GM13977 (cell line): ENCODE data around the gene IGLL5.

Experiments
- DNase-seq: peaks from one replicate; pipeline ENCODE4 v3.0.0; 2012; ENCODE audit warnings: low spot score
- CTCF ChIP-seq: IDR thresholded peaks from 2 replicates; pipeline ENCODE4 v1.5.1; 2012; ENCODE audit warnings: mild to moderate bottlenecking, control low read depth; ENCODE audit not compliant: insufficient read depth; ENCODE audit errors: extremely low read depth, missing control alignments
- in situ Hi-C: fragments of 300-500 bp; cut with MboI; formaldehyde crosslinking; loops from one replicate; pipeline ENCODE4 v1.12.0; 2022; ENCODE audit warnings: low sequenced_read_pairs, low pct_unique_long_range_greater_than_20kb, mixed read lengths, inconsistent platforms; ENCODE audit not compliant: unreplicated experiment

IGLL5 gene

GRCh38 chr22:22940961-22941605 is 53.5 kb downstream of the IGLL5 start:
- no peak for DNase-seq
- TF ChIP-seq CTCF = no peak
- in situ Hi-C loops = loop anchor here (5.0 kb wide), 1 partner anchor 34 kb away; no protein-coding TSS in a partner anchor

- DNase-seq = no peak
- in situ Hi-C loops = loop anchor here (5.0 kb wide), 1 partner anchor 35 kb away; no protein-coding TSS in a partner anchor
- TF ChIP-seq CTCF = no peak
These were observed 54.4 kb downstream of the IGLL5 start for GRCh38 chr22:22941831-22942510.

GRCh38 chr22:22942511-22943329 is 55.1 kb downstream of the IGLL5 start:
- peak; percentile 74 for DNase-seq
- in situ Hi-C loops = loop anchor here (5.0 kb wide), 1 partner anchor 35 kb away; no protein-coding TSS in a partner anchor
- peak; percentile 91 for TF ChIP-seq CTCF

GRCh38 chr22:22943521-22944267 is 56.1 kb downstream of the IGLL5 start:
- TF ChIP-seq CTCF = peak; percentile 44
- DNase-seq = peak; percentile 15
- in situ Hi-C loops = loop anchor here (5.0 kb wide), 1 partner anchor 36 kb away; no protein-coding TSS in a partner anchor

GRCh38 chr22:22944268-22944985 is 56.8 kb downstream of the IGLL5 start:
- DNase-seq = peak; percentile 8
- in situ Hi-C loops = loop anchor here (5.0 kb wide), 1 partner anchor 37 kb away; no protein-coding TSS in a partner anchor
- no peak for TF ChIP-seq CTCF
